MM.1S (cell line): ENCODE data around the gene DDN.
A peak's percentile ranks its signal among the peaks of the same experiment; 100 is the strongest.

Source experiments
- DNase-seq: peaks from one replicate; pipeline ENCODE4 v3.0.0-alpha.2; 2015
- H2AFZ ChIP-seq: fragments of 300-600 bp; sonication (generic); 2 replicates; pipeline ENCODE4 v1.6.0; 2016; ENCODE audit warnings: antibody characterized with exemption, low read length
- H3F3A ChIP-seq: fragments of 300-600 bp; sonication (generic); 2 replicates; pipeline ENCODE4 v1.6.1; 2016; ENCODE audit warnings: mild to moderate bottlenecking, antibody characterized with exemption, low read length, moderate library complexity, mixed read lengths; ENCODE audit not compliant: insufficient read depth
- H3K27ac ChIP-seq: fragments of 300-600 bp; sonication (generic); 2 replicates; pipeline ENCODE4 v1.5.1; 2016; ENCODE audit warnings: mild to moderate bottlenecking, low read length
- H3K27me3 ChIP-seq: fragments of 300-600 bp; sonication (generic); replicated peaks from 2 replicates; pipeline ENCODE4 v1.6.0; 2016; ENCODE audit warnings: low read length; ENCODE audit not compliant: insufficient read depth
- H3K36me3 ChIP-seq: fragments of 300-600 bp; sonication (generic); replicated peaks from 2 replicates; pipeline ENCODE4 v1.6.1; 2016; ENCODE audit warnings: mild to moderate bottlenecking, low read length, mixed read lengths; ENCODE audit not compliant: insufficient read depth
- H3K4me1 ChIP-seq: fragments of 300-600 bp; sonication (generic); 2 replicates; pipeline ENCODE4 v1.6.1; 2016; ENCODE audit warnings: low read length, mixed read lengths
- H3K4me2 ChIP-seq: fragments of 300-600 bp; sonication (generic); 2 replicates; pipeline ENCODE4 v1.6.0; 2016; ENCODE audit warnings: low read depth, low read length
- H3K4me3 ChIP-seq: fragments of 300-600 bp; sonication (generic); 2 replicates; pipeline ENCODE4 v1.5.1; 2016; ENCODE audit warnings: low read length, mixed read lengths
- H3K79me2 ChIP-seq: fragments of 300-600 bp; sonication (generic); 2 replicates; pipeline ENCODE4 v1.6.1; 2016; ENCODE audit warnings: mixed run types, low read length, mixed read lengths
- H3K9ac ChIP-seq: fragments of 300-600 bp; sonication (generic); 2 replicates; pipeline ENCODE4 v1.6.1; 2016; ENCODE audit warnings: low read length, mixed read lengths
- H3K9me2 ChIP-seq: fragments of 300-600 bp; sonication (generic); replicated peaks from 2 replicates; pipeline ENCODE4 v1.6.1; 2016; ENCODE audit warnings: mild to moderate bottlenecking, low read length, mixed read lengths; ENCODE audit not compliant: insufficient read depth
- H3K9me3 ChIP-seq: fragments of 300-600 bp; sonication (generic); replicated peaks from 2 replicates; pipeline ENCODE4 v1.6.1; 2016; ENCODE audit warnings: mild to moderate bottlenecking, low read length, mixed read lengths; ENCODE audit not compliant: insufficient read depth
- H4K20me1 ChIP-seq: fragments of 300-600 bp; sonication (generic); 2 replicates; pipeline ENCODE4 v1.6.1; 2016; ENCODE audit warnings: mild to moderate bottlenecking, low read length, moderate library complexity, mixed read lengths; ENCODE audit not compliant: insufficient read depth
- CTCF ChIP-seq: fragments of 300-600 bp; sonication (generic); IDR thresholded peaks from 2 replicates; pipeline ENCODE4 v1.5.1; 2016; ENCODE audit warnings: antibody characterized with exemption, low read length, mixed read lengths
- EZH2 ChIP-seq: fragments of 300-600 bp; sonication (generic); optimal IDR thresholded peaks from 2 replicates; pipeline ENCODE3; 2017; ENCODE audit warnings: low read depth, mild to moderate bottlenecking, antibody characterized with exemption, low read length, mixed read lengths
- EZH2phosphoT487 ChIP-seq: fragments of 300-600 bp; sonication (generic); IDR thresholded peaks from 2 replicates; pipeline ENCODE4 v1.6.1; 2018; ENCODE audit warnings: antibody characterized with exemption, low read length

DDN gene

GRCh38 chr12:48973531-48973930, 25.6 kb downstream of the DDN start:
- Histone ChIP-seq H3K4me3 (no peak overlapping the region), H4K20me1 (no peaks in the 10 kb centered on the region), H3K27ac (no peak overlapping the region), H3F3A (no peaks in the 10 kb centered on the region), H3K9me3 (no peaks in the 10 kb centered on the region), H3K9ac (no peak overlapping the region), H3K9me2 (no peaks in the 10 kb centered on the region), H2AFZ (no peak overlapping the region), H3K27me3 (peaks cover 81% of the 10 kb centered on the region), H3K4me2 (no peak overlapping the region), H3K36me3 (no peaks in the 10 kb centered on the region), H3K4me1 (peaks cover 16% of the 10 kb centered on the region), H3K79me2 (no peaks in the 10 kb centered on the region)
- TF ChIP-seq EZH2phosphoT487: no peak
- TF ChIP-seq EZH2: no peak
- no peak for TF ChIP-seq CTCF
- DNase-seq: no peak

GRCh38 chr12:48972952-48973483, 26.2 kb downstream of the DDN start:
- Histone ChIP-seq H3K4me3 (no peak overlapping the region), H3K9me2 (no peaks in the 10 kb centered on the region), H2AFZ (no peak overlapping the region), H3K4me2 (no peak overlapping the region), H3K4me1 (peaks cover 12% of the 10 kb centered on the region), H3K36me3 (no peaks in the 10 kb centered on the region), H4K20me1 (no peaks in the 10 kb centered on the region), H3K27me3 (peaks cover 76% of the 10 kb centered on the region), H3F3A (no peaks in the 10 kb centered on the region), H3K9me3 (no peaks in the 10 kb centered on the region), H3K27ac (no peak overlapping the region), H3K9ac (no peak overlapping the region), H3K79me2 (no peaks in the 10 kb centered on the region)
- no peak for DNase-seq
- TF ChIP-seq CTCF: no peak
- no peak for TF ChIP-seq EZH2phosphoT487
- no peak for TF ChIP-seq EZH2

- TF ChIP-seq CTCF (no peak), EZH2 (no peak), EZH2phosphoT487 (no peak)
- DNase-seq: no peak
- Histone ChIP-seq H3K27ac (no peak overlapping the region), H3K9ac (no peak overlapping the region), H3K36me3 (no peaks in the 10 kb centered on the region), H3K9me3 (no peaks in the 10 kb centered on the region), H3K9me2 (no peaks in the 10 kb centered on the region), H3K4me1 (peaks cover 6% of the 10 kb centered on the region), H4K20me1 (no peaks in the 10 kb centered on the region), H3K79me2 (no peaks in the 10 kb centered on the region), H2AFZ (no peak overlapping the region), H3K4me2 (peak overlapping the region; percentile 82; the same call in 1 of the 2 replicates), H3K4me3 (no peak overlapping the region), H3K27me3 (peaks cover 70% of the 10 kb centered on the region), H3F3A (no peaks in the 10 kb centered on the region)
Measured at GRCh38 chr12:48972213-48972951, 26.8 kb downstream of the DDN start.
